HepG2 (cell line): Measurements from ENCODE around the gene MEX3A. TPM values are rescaled to one million over a fixed set of nuclear protein-coding genes. Genes with fewer than 3 reads are reported as not detected.

Source experiments
- CBFB ChIP-seq: sonication (generic); formaldehyde crosslinking; IDR thresholded peaks from 2 replicates; pipeline ENCODE4 v1.4.0; 2020; ENCODE audit warnings: missing genetic modification reagents
- FUBP1 ChIP-seq: sonication (generic); formaldehyde crosslinking; IDR thresholded peaks from 2 replicates; pipeline ENCODE4 v1.5.1; 2020; ENCODE audit warnings: missing genetic modification reagents, mild to moderate bottlenecking, borderline replicate concordance
- HES4 ChIP-seq: sonication (generic); formaldehyde crosslinking; IDR thresholded peaks from 2 replicates; pipeline ENCODE4 v1.9.0; 2021; ENCODE audit warnings: mild to moderate bottlenecking, missing genetic modification reagents, borderline replicate concordance
- HIC2 ChIP-seq: sonication (generic); formaldehyde crosslinking; IDR thresholded peaks from 2 replicates; pipeline ENCODE4 v1.9.0; 2022; ENCODE audit warnings: low read depth, missing genetic modification reagents
- HIVEP1 ChIP-seq: sonication (generic); formaldehyde crosslinking; IDR thresholded peaks from 2 replicates; pipeline ENCODE4 v1.4.0; 2020; ENCODE audit warnings: mild to moderate bottlenecking, missing genetic modification reagents
- KLF15 ChIP-seq: sonication (generic); formaldehyde crosslinking; IDR thresholded peaks from 2 replicates; pipeline ENCODE4 v1.8.1; 2023; ENCODE audit warnings: borderline replicate concordance, mild to moderate bottlenecking, inconsistent platforms, missing genetic modification reagents, mixed read lengths
- MBD4 ChIP-seq: IDR thresholded peaks from 2 replicates; pipeline ENCODE4 v1.6.1; 2012; ENCODE audit warnings: low read length, inconsistent platforms, borderline replicate concordance
- MED1 ChIP-seq: sonication (generic); formaldehyde crosslinking; IDR thresholded peaks from 2 replicates; pipeline ENCODE4 v1.4.0; 2020; ENCODE audit warnings: missing genetic modification reagents
- MEF2D ChIP-seq: sonication (generic); formaldehyde crosslinking; IDR thresholded peaks from 2 replicates; pipeline ENCODE4 v1.5.1; 2020; ENCODE audit warnings: mild to moderate bottlenecking, missing genetic modification reagents
- PCBP1 ChIP-seq: fragments of 200-400 bp; formaldehyde crosslinking; IDR thresholded peaks from 2 replicates; pipeline ENCODE4 v1.6.1; 2017; ENCODE audit warnings: mild to moderate bottlenecking, low read depth, low read length, borderline replicate concordance
- RXRB ChIP-seq: IDR thresholded peaks from 2 replicates; pipeline ENCODE4 v1.6.1; 2016; ENCODE audit warnings: borderline replicate concordance, missing genetic modification reagents, missing compliant biosample characterization
- SIN3B ChIP-seq: fragments of 150-350 bp; IDR thresholded peaks from 2 replicates; pipeline ENCODE4 v1.6.1; 2014; ENCODE audit warnings: low read length
- SNAPC2 ChIP-seq: sonication (generic); formaldehyde crosslinking; IDR thresholded peaks from 2 replicates; pipeline ENCODE4 v1.8.1; 2022; ENCODE audit warnings: mild to moderate bottlenecking, missing genetic modification reagents
- SP4 ChIP-seq: sonication (generic); formaldehyde crosslinking; IDR thresholded peaks from 2 replicates; pipeline ENCODE4 v1.8.1; 2023; ENCODE audit warnings: mild to moderate bottlenecking, missing genetic modification reagents
- TBX2 ChIP-seq: sonication (generic); formaldehyde crosslinking; IDR thresholded peaks from 2 replicates; pipeline ENCODE4 v1.5.0; 2020; ENCODE audit warnings: missing genetic modification reagents, mild to moderate bottlenecking, borderline replicate concordance
- TCF7 ChIP-seq: sonication (generic); IDR thresholded peaks from 2 replicates; pipeline ENCODE4 v1.6.1; 2016; ENCODE audit warnings: antibody characterized with exemption, low read depth
- XBP1 ChIP-seq: sonication (generic); formaldehyde crosslinking; IDR thresholded peaks from 2 replicates; pipeline ENCODE4 v1.5.0; 2020; ENCODE audit warnings: missing genetic modification reagents
- ZNF251 ChIP-seq: sonication (generic); formaldehyde crosslinking; IDR thresholded peaks from 2 replicates; pipeline ENCODE4 v1.9.0; 2021; ENCODE audit warnings: mild to moderate bottlenecking, missing genetic modification reagents
- ZNF549 ChIP-seq: sonication (generic); formaldehyde crosslinking; IDR thresholded peaks from 2 replicates; pipeline ENCODE4 v1.5.0; 2020; ENCODE audit warnings: missing genetic modification reagents
- ZNF572 ChIP-seq: sonication (generic); formaldehyde crosslinking; IDR thresholded peaks from 2 replicates; pipeline ENCODE4 v1.5.1; 2020; ENCODE audit warnings: mild to moderate bottlenecking, missing genetic modification reagents
- ZNF788 ChIP-seq: sonication (generic); formaldehyde crosslinking; IDR thresholded peaks from 2 replicates; pipeline ENCODE4 v1.5.0; 2020; ENCODE audit warnings: mild to moderate bottlenecking, missing genetic modification reagents, borderline replicate concordance
- ZNF816 ChIP-seq: sonication (generic); formaldehyde crosslinking; IDR thresholded peaks from 2 replicates; pipeline ENCODE4 v1.8.0; 2022; ENCODE audit warnings: missing genetic modification reagents, mild to moderate bottlenecking, borderline replicate concordance
- ZNF879 ChIP-seq: sonication (generic); formaldehyde crosslinking; IDR thresholded peaks from 2 replicates; pipeline ENCODE4 v1.8.1; 2023; ENCODE audit warnings: missing genetic modification reagents
- polyA plus RNA-seq, 8 experiments: library from polyadenylated mRNA; depleted of rRNA in 3 of 8; stranded (reverse) in 7 of 8; unstranded in 1 of 8; fragments of >200 nt; fragmentation: Illumina TruSeq in 4 of 8; extraction: Trizol in 4 of 8; gene quantifications; 2 replicates each; pipeline versions ENCODE4 v1.2.1 to v1.2.3, GENCODE V29; 2011 to 2016; ENCODE audit warnings: low read depth in 4 of 8, missing spikeins in 1 of 8, mixed read lengths in 1 of 8; ENCODE audit not compliant: insufficient read depth in 1 of 8
- total RNA-seq, 5 experiments: library from RNA; depleted of rRNA; stranded (reverse); fragments of >200 nt; fragmentation: Illumina TruSeq; extraction: Trizol; gene quantifications; 2 replicates each; pipeline ENCODE4 v1.2.3, GENCODE V29; 2016; ENCODE audit warnings: low read depth in 1 of 5
- TF ChIP-seq, protein P1 (sequence below): sonication (generic); formaldehyde crosslinking; IDR thresholded peaks from 2 replicates; pipeline ENCODE4 v1.4.0; 2020; ENCODE audit warnings: mild to moderate bottlenecking, low read depth, missing genetic modification reagents

The MEX3A gene
- total and polyA plus RNA-seq, 2 of the 13 experiments (the other 11 are each of a cell fraction or from before 2014, with no cell fraction given) = 7.6 to 9.1 TPM

- TF ChIP-seq FUBP1 (CRISPR knock-in tag) = no peak
- 0 out of 2 replicates have a peak, but pooled peaks have one; percentile 18 for TF ChIP-seq HIVEP1 (CRISPR knock-in tag)
- TF ChIP-seq ZNF572 = no peak
- TF ChIP-seq, protein P1, sequence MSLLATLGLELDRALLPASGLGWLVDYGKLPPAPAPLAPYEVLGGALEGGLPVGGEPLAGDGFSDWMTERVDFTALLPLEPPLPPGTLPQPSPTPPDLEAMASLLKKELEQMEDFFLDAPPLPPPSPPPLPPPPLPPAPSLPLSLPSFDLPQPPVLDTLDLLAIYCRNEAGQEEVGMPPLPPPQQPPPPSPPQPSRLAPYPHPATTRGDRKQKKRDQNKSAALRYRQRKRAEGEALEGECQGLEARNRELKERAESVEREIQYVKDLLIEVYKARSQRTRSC (CRISPR knock-in tag) = no peak
- TF ChIP-seq MED1 (CRISPR knock-in tag) = no peak
- TF ChIP-seq HIC2 (CRISPR knock-in tag) = no peak
- TF ChIP-seq ZNF788 = no peak
- TF ChIP-seq MEF2D (CRISPR knock-in tag) = no peak
- no peak for TF ChIP-seq XBP1 (CRISPR knock-in tag)
- no peak for TF ChIP-seq ZNF816 (CRISPR knock-in tag)
- no peak for TF ChIP-seq ZNF251 (CRISPR knock-in tag)
- TF ChIP-seq TCF7 = no peak
- TF ChIP-seq SP4 = 0 out of 2 replicates have a peak, but pooled peaks have one; percentile 38
- no peak for TF ChIP-seq PCBP1
- TF ChIP-seq KLF15 (CRISPR knock-in tag) = no peak
- no peak for TF ChIP-seq SIN3B
- TF ChIP-seq ZNF879 (CRISPR knock-in tag) = no peak
- TF ChIP-seq MBD4 = no peak
- no peak for TF ChIP-seq SNAPC2
- no peak for TF ChIP-seq TBX2 (CRISPR knock-in tag)
- no peak for TF ChIP-seq ZNF549 (CRISPR knock-in tag)
- no peak for TF ChIP-seq RXRB (CRISPR knock-in tag)
- peak; percentile 31; the same call in 1 of the 2 replicates for TF ChIP-seq HES4 (CRISPR knock-in tag)
- TF ChIP-seq CBFB (CRISPR knock-in tag) = no peak
These were observed 28.3 kb downstream of the MEX3A start, which contains the start of gene UBQLN4 (continued) for GRCh38 chr1:156053768-156054499.
